ENCODE measurements around the gene SNX14. TPM values are rescaled to one million over a fixed set of nuclear protein-coding genes. Genes with fewer than 3 reads are reported as not detected.
"Not testable (repeated sequence)": the region's sequence is repeated elsewhere in the genome, so short reads cannot be mapped to it uniquely, and the experiment has no call there.

Gene SNX14
- total RNA-seq, 1 experiment from 2014 or later, result 85.0 TPM

DNA sequence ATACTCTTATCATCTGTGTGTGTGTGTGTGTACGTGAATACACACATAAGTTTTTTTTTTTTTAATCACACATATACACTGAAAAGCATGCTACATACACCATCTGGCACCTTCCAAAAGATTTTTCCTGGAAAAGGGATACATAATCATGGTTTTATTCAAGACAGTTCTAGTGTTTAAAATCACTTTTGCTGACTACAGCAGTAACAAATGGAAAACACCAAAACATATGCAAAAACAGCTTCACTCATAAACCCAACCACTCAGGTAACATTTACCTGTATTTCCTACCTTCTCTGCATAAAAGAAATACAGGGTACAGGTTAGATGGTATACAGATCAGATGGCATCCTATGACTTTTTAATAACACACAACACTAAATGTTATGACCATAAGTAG is 2.5 kb downstream of the SNX14 start:
- no TSS peak for BruUV-seq (replicated peaks)
- Histone ChIP-seq H3K36me3 (ENCODE audit: control insufficient read depth, insufficient read depth, low read length) (no peaks in the 10 kb centered on the region; the same call in 1 of the 2 replicates), H3K4me3 (ENCODE audit: low read depth, low read length) (no peak overlapping the region), H3K27me3 (replicated peaks; ENCODE audit: control insufficient read depth, insufficient read depth, low read length) (no peaks in the 10 kb centered on the region), H3K9me3 (no peaks in the 10 kb centered on the region), H3K4me1 (peaks cover 5% of the 10 kb centered on the region; the same call in 1 of the 2 replicates)
- intact Hi-C loops (cut with micrococcal nuclease; ENCODE audit: unreplicated experiment), result loop anchor here (5.0 kb wide), 1 partner anchor 86 kb away; no protein-coding TSS in a partner anchor
- DNase-seq, result no peak
- CTCF ChIA-PET, result no interaction called here
- H3K27me3 Mint-ChIP-seq (ENCODE audit: insufficient read depth, unreplicated experiment), result no peaks in the 10 kb centered on the region
- H3K36me3 Mint-ChIP-seq (ENCODE audit: insufficient read depth, unreplicated experiment), result peaks cover 44% of the 10 kb centered on the region
- no peak overlapping the region for H3K4me3 Mint-ChIP-seq (ENCODE audit: unreplicated experiment)
- no peak overlapping the region for H3K27ac Mint-ChIP-seq (ENCODE audit: unreplicated experiment)
- peaks cover 12% of the 10 kb centered on the region for H3K4me1 Mint-ChIP-seq (ENCODE audit: low read depth, unreplicated experiment)
- POLR2A ChIA-PET, result no interaction called here
- H3K9me3 Mint-ChIP-seq (ENCODE audit: unreplicated experiment), result no peaks in the 10 kb centered on the region
- TF ChIP-seq, protein P1, sequence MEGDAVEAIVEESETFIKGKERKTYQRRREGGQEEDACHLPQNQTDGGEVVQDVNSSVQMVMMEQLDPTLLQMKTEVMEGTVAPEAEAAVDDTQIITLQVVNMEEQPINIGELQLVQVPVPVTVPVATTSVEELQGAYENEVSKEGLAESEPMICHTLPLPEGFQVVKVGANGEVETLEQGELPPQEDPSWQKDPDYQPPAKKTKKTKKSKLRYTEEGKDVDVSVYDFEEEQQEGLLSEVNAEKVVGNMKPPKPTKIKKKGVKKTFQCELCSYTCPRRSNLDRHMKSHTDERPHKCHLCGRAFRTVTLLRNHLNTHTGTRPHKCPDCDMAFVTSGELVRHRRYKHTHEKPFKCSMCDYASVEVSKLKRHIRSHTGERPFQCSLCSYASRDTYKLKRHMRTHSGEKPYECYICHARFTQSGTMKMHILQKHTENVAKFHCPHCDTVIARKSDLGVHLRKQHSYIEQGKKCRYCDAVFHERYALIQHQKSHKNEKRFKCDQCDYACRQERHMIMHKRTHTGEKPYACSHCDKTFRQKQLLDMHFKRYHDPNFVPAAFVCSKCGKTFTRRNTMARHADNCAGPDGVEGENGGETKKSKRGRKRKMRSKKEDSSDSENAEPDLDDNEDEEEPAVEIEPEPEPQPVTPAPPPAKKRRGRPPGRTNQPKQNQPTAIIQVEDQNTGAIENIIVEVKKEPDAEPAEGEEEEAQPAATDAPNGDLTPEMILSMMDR (IDR thresholded peaks at IDR 0.05; ENCODE audit: insufficient read depth in 1 of 2, low read depth in 1 of 2, low read length in 1 of 2, severe bottlenecking in 1 of 2, unreplicated experiment in 1 of 2), result no peak

DNA sequence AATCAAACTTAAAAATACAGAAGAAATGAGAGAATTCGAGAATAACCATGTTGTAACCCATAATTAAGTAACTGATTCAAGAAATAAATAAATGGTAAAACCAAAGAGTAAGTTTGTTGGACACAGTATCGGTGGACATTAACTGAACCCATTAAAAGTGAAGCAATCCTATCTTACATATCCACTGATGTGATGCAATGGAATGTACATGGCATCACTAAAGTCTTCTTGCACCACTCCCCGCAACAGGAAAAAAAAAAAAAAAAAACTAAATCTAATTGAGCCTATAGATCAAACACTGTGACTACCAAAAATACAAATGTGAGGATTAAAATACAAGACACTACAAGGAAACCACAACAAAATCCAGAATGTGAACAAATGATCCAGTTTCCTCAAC is 7.9 kb downstream of the SNX14 start:
- no peak overlapping the region for H3K4me3 Mint-ChIP-seq (ENCODE audit: unreplicated experiment)
- CTCF ChIA-PET, result no interaction called here
- no TSS peak for BruUV-seq (replicated peaks)

DNA sequence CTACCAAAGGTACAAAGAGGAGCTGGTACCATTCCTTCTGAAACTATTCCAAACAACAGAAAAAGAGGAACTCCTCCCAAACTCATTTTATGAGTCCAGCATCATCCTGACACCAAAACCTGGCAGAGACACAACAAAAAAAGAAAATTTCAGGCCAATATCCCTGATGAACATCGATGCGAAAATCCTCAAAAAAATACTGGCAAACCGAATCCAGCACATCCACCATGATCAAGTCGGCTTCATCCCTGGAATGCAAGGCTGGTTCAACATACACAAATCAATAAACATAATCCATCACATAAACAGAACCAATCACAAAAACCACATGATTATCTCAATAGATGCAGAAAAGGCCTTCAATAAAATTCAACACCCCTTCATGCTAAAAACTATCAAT is 10.8 kb downstream of the SNX14 start:
- intact Hi-C loops (cut with micrococcal nuclease; ENCODE audit: unreplicated experiment); H3K27me3 ChIP-seq (replicated peaks; ENCODE audit: control insufficient read depth, insufficient read depth, low read length); BruUV-seq (replicated peaks); H3K9me3 ChIP-seq; H3K4me1 Mint-ChIP-seq (ENCODE audit: low read depth, unreplicated experiment); H3K27me3 Mint-ChIP-seq (ENCODE audit: insufficient read depth, unreplicated experiment); H3K36me3 ChIP-seq (ENCODE audit: control insufficient read depth, insufficient read depth, low read length); DNase-seq; H3K4me3 ChIP-seq (ENCODE audit: low read depth, low read length); POLR2A ChIA-PET; CTCF ChIA-PET; H3K27ac Mint-ChIP-seq (ENCODE audit: unreplicated experiment); H3K4me3 Mint-ChIP-seq (ENCODE audit: unreplicated experiment); H3K36me3 Mint-ChIP-seq (ENCODE audit: insufficient read depth, unreplicated experiment): not testable (repeated sequence)
- peaks cover 19% of the 10 kb centered on the region for H3K4me1 ChIP-seq
- H3K9me3 Mint-ChIP-seq (ENCODE audit: unreplicated experiment), result peaks cover 27% of the 10 kb centered on the region

More for the DNA sequence above, 7.9 kb downstream of the SNX14 start:
- H3K4me1 Mint-ChIP-seq (ENCODE audit: low read depth, unreplicated experiment), result peaks cover 5% of the 10 kb centered on the region
- no peaks in the 10 kb centered on the region for H3K27me3 ChIP-seq (replicated peaks; ENCODE audit: control insufficient read depth, insufficient read depth, low read length)
- intact Hi-C loops (cut with micrococcal nuclease; ENCODE audit: unreplicated experiment), result no loop called here
- TF ChIP-seq, protein P1 (IDR thresholded peaks at IDR 0.05; ENCODE audit: insufficient read depth in 1 of 2, low read depth in 1 of 2, low read length in 1 of 2, severe bottlenecking in 1 of 2, unreplicated experiment in 1 of 2), result no peak
- peaks cover 27% of the 10 kb centered on the region for H3K9me3 Mint-ChIP-seq (ENCODE audit: unreplicated experiment)
- H3K9me3 ChIP-seq, result 0 out of 2 replicates have a peak, but pooled peaks cover 4% of the 10 kb centered on the region
- no peak overlapping the region for H3K4me3 ChIP-seq (ENCODE audit: low read depth, low read length)
- H3K27me3 Mint-ChIP-seq (ENCODE audit: insufficient read depth, unreplicated experiment), result no peaks in the 10 kb centered on the region
- POLR2A ChIA-PET, result no interaction called here
- H3K27ac Mint-ChIP-seq (ENCODE audit: unreplicated experiment), result no peak overlapping the region
- H3K4me1 ChIP-seq, result peaks cover 7% of the 10 kb centered on the region
- H3K36me3 ChIP-seq (ENCODE audit: control insufficient read depth, insufficient read depth, low read length), result no peaks in the 10 kb centered on the region; the same call in 1 of the 2 replicates
- no peak for DNase-seq
- peaks cover 17% of the 10 kb centered on the region for H3K36me3 Mint-ChIP-seq (ENCODE audit: insufficient read depth, unreplicated experiment)

DNA sequence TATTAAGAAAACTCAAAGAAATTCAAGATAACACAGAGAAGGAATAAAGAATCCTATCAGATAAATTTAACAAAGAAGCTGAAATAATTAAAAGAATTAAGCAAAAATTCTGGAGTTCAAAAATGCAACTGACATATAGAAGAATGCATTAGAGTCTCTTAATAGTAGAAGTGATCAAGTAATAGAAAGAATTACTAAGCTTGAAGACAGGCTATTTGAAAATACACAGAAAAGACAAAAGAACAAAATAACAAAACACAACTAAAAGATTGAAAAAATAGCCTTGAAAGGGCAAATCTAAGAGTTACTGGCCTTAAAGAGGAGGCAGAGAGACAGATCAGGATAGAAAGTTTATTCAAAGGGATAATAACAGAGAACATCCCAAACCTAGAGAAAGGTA is 12.1 kb downstream of the SNX14 start:
- DNase-seq, result no peak
- Histone ChIP-seq H3K27me3 (replicated peaks; ENCODE audit: control insufficient read depth, insufficient read depth, low read length) (no peaks in the 10 kb centered on the region), H3K4me1 (peaks cover 19% of the 10 kb centered on the region), H3K36me3 (ENCODE audit: control insufficient read depth, insufficient read depth, low read length) (no peaks in the 10 kb centered on the region; the same call in 1 of the 2 replicates), H3K4me3 (ENCODE audit: low read depth, low read length) (no peak overlapping the region), H3K9me3 (0 out of 2 replicates have a peak, but pooled peaks cover 4% of the 10 kb centered on the region)
- TF ChIP-seq, protein P1 (IDR thresholded peaks at IDR 0.05; ENCODE audit: insufficient read depth in 1 of 2, low read depth in 1 of 2, low read length in 1 of 2, severe bottlenecking in 1 of 2, unreplicated experiment in 1 of 2), result no peak
- Mint-ChIP-seq H3K9me3 (ENCODE audit: unreplicated experiment) (peaks cover 27% of the 10 kb centered on the region), H3K4me3 (ENCODE audit: unreplicated experiment) (no peak overlapping the region), H3K27ac (ENCODE audit: unreplicated experiment) (no peak overlapping the region), H3K4me1 (ENCODE audit: low read depth, unreplicated experiment) (peaks cover 9% of the 10 kb centered on the region), H3K36me3 (ENCODE audit: insufficient read depth, unreplicated experiment) (no peaks in the 10 kb centered on the region), H3K27me3 (ENCODE audit: insufficient read depth, unreplicated experiment) (no peaks in the 10 kb centered on the region)
- POLR2A ChIA-PET, result no interaction called here
- BruUV-seq (replicated peaks), result no TSS peak
- CTCF ChIA-PET, result no interaction called here
- intact Hi-C loops (cut with micrococcal nuclease; ENCODE audit: unreplicated experiment), result no loop called here
